NCI-H1436 (cell line): ENCODE results near the gene GLCE.

Source experiments
- DNase-seq: peaks from one replicate; lab custom pipeline; 2025; lab: John Stamatoyannopoulos, UW

Gene GLCE

DNA sequence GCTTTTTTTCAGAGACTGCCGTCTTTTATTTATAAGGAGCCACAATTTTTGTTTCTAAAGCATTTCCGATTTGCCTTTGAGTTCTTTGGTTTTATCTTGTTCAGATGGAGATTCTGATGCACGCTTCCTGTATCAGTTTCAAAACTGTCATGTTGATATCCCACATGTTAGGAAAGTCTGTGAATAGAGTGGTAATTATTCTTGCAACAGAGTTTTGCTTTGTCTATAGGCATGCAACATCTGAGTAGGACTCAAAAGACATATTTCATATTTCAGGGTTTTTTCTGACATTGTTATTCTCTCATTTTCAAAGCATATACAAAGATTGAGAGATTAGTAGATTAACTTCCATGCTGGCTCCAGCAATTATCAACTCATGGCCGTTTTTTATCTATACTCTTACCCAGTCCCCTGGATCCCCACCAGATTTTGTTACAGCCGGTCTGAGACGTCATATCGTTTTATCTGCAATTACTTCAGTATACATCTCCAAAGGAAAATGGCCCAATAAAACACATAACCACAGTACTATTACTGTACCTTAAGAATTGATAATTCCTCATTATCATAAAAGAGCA, 160.6 kb downstream of the GLCE start:
- no peak for DNase-seq
